NCI-H187 (cell line): ENCODE measurements around the gene SAP30L.

Experiments used
- DNase-seq, 2 experiments: peaks; one replicate each; lab custom pipeline; 2025; lab: John Stamatoyannopoulos, UW

SAP30L gene

GRCh38 chr5:154419236-154419635 lies 26.6 kb upstream of the SAP30L start:
- DNase-seq: no peak

GRCh38 chr5:154421868-154422267 lies 23.9 kb upstream of the SAP30L start:
- DNase-seq: no peak

GRCh38 chr5:154422298-154422697 lies 23.5 kb upstream of the SAP30L start:
- DNase-seq: no peak

- no peak for DNase-seq
Measured at GRCh38 chr5:154428208-154428607, 17.6 kb upstream of the SAP30L start.

- no peak for DNase-seq
Measured at GRCh38 chr5:154429341-154429740, 16.5 kb upstream of the SAP30L start.

- no peak for DNase-seq
Measured at GRCh38 chr5:154430466-154430865, 15.3 kb upstream of the SAP30L start.

- no peak for DNase-seq
Measured at GRCh38 chr5:154430961-154431630, 14.7 kb upstream of the SAP30L start.

GRCh38 chr5:154435226-154435625 lies 10.6 kb upstream of the SAP30L start:
- DNase-seq: no peak

- no peak for DNase-seq
Measured at GRCh38 chr5:154437281-154437965, 8.4 kb upstream of the SAP30L start.

- DNase-seq: no peak
Measured at GRCh38 chr5:154440540-154440939, 5.3 kb upstream of the SAP30L start.

- DNase-seq: no peak
Measured at GRCh38 chr5:154442801-154443200, 3.0 kb upstream of the SAP30L start.

- DNase-seq: no peak
Measured at GRCh38 chr5:154444556-154445421, 1.0 kb upstream of the SAP30L start.

GRCh38 chr5:154446195-154447088 lies 645 bp downstream of the SAP30L start:
- peak in 1 of 2 experiments; percentile 3 for DNase-seq

GRCh38 chr5:154447089-154447725 lies 1.4 kb downstream of the SAP30L start:
- DNase-seq: no peak

GRCh38 chr5:154449786-154450185 lies 4.0 kb downstream of the SAP30L start:
- no peak for DNase-seq

- no peak for DNase-seq
Measured at GRCh38 chr5:154451957-154452356, 6.2 kb downstream of the SAP30L start.

GRCh38 chr5:154455585-154455984 lies 9.8 kb downstream of the SAP30L start:
- DNase-seq: no peak

GRCh38 chr5:154456540-154456939 lies 10.7 kb downstream of the SAP30L start:
- no peak for DNase-seq

GRCh38 chr5:154459015-154459414 lies 13.2 kb downstream of the SAP30L start:
- DNase-seq: no peak

- DNase-seq: no peak
Measured at GRCh38 chr5:154460172-154460571, 14.4 kb downstream of the SAP30L start.

GRCh38 chr5:154461531-154461930 lies 15.7 kb downstream of the SAP30L start:
- peak; percentile 12 to 48 for DNase-seq
